IPS DF 6.9 (cell line): Measurements from ENCODE around the gene RASA3.

ENCODE experiments used
- DNase-seq: peaks from one replicate; pipeline ENCODE4 v3.0.0-alpha.2; 2013; ENCODE audit warnings: low read depth, low spot score
- H3K27ac ChIP-seq: one replicate; pipeline ENCODE4 v1.5.1; 2013; ENCODE audit warnings: low read length, control low read depth
- H3K27me3 ChIP-seq: 2 replicates; pipeline ENCODE4 v1.6.1; 2013; ENCODE audit warnings: mild to moderate bottlenecking, low read length; ENCODE audit not compliant: control insufficient read depth, insufficient read depth
- H3K36me3 ChIP-seq: 2 replicates; pipeline ENCODE4 v1.6.1; 2013; ENCODE audit warnings: low read length; ENCODE audit not compliant: control insufficient read depth, insufficient read depth
- H3K4me1 ChIP-seq: 2 replicates; pipeline ENCODE4 v1.6.1; 2013; ENCODE audit warnings: low read length; ENCODE audit not compliant: control insufficient read depth, insufficient read depth
- H3K4me3 ChIP-seq: 2 replicates; pipeline ENCODE4 v1.5.1; 2013; ENCODE audit warnings: mild to moderate bottlenecking, low read length
- H3K9me3 ChIP-seq: 2 replicates; pipeline ENCODE4 v1.6.1; 2013; ENCODE audit warnings: low read length, inconsistent platforms; ENCODE audit not compliant: control insufficient read depth, insufficient read depth
- WGBS: extraction: QIAGEN DNeasy Blood & Tissue Kit; methylation state at CpG from one replicate; pipeline ENCODE4 v1.1.7; 2013; ENCODE audit warnings: mixed read lengths, missing lambda C conversion rate; ENCODE audit not compliant: insufficient read length, insufficient coverage; 5-methylcytosine and 5-hydroxymethylcytosine counted together

Gene RASA3

DNA sequence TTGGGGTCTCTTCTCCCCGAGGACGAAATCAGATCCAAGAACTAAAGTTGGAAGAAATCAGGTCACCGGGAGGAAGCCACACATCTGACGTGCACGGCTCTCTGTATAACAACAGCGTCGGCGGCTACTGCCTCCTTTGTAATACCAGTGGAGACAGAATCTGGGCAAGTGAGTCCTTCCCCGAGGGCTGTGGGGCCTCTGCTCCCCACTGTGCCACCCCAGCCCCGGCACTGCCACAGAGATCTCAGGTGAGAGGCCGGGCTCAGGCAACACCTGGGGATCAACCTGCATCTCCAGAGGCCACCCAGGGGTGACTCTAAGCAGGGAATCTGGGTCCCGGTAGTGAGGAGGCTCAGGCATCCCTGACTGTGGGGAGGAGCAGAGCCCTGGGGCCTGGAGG, 124.9 kb downstream of the RASA3 start:
- H3K4me1 ChIP-seq = no peaks in the 10 kb centered on the region
- no peaks in the 10 kb centered on the region for H3K27me3 ChIP-seq
- DNase-seq = no peak
- no peak overlapping the region for H3K27ac ChIP-seq
- WGBS = no CpG with 5 or more reads among the region's 12 CpGs
- H3K36me3 ChIP-seq = peaks cover 6% of the 10 kb centered on the region; the same call in 1 of the 2 replicates
- no peaks in the 10 kb centered on the region for H3K9me3 ChIP-seq
- H3K4me3 ChIP-seq = no peak overlapping the region

DNA sequence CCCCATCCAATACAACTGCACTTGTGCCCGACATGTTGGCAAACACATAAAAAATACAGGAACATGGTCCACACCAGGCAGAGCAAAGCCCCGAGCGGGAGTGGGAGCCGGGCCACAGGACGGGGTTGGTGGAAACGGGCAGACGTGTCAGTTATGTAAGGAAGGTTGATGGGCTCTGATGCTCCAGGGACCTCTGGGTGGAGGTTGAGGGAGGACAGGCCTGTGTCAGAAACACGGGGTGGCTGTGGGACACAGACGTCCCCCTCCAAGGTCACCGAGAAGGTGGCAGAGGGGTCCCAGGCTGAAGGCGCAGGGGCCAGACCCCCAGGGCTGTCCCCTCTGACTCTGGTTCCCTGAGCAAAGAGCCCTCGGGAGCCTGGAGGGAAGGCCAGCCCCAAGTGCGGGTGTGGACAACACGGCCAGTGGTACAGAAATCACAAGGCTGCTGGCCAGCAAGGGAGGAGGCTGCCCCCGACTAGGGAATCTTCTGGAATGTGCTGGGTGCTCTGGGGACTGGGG, 127.2 kb downstream of the RASA3 start:
- Histone ChIP-seq H3K4me3 (no peak overlapping the region), H3K27me3 (no peaks in the 10 kb centered on the region), H3K4me1 (peaks cover 2% of the 10 kb centered on the region; the same call in 1 of the 2 replicates), H3K27ac (no peak overlapping the region), H3K36me3 (peaks cover 5% of the 10 kb centered on the region; the same call in 1 of the 2 replicates), H3K9me3 (no peaks in the 10 kb centered on the region)
- no CpG with 5 or more reads among the region's 15 CpGs for WGBS
- DNase-seq = no peak

DNA sequence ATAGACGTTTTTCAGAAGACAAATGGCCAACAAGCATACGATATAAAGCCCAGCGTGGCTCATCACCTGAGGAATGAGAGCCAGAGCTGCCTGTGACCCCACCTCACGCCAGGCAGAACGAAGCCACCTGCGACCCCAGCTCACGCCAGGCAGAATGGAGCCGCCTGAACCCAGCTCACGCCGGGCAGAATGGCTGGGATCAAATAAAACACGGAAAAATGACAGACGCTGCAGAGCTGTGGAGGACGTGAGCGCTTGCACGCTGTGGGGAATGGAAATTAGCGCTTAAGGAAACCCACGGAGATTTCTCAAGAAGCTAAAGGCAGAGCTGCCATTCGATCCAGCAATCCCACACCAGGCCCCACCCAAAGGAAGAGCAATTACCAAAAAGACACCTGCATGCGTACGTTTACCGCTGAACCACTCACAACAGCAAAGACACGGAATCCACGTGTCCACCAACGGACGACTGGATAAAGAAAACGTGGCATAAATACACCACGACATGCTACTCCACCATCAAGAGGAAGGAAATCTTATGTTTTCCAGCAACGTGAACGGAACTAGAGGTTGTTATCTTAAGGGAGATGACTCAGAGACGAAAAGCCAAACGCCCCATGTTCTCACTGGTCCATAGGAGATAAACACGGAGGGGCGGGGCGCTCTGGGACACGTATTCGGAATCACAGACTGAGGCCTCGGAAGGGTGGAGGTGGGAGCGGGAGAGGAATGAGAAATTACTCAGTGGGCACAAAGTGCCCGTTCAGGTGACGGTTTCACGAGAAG, 127.8 kb downstream of the RASA3 start:
- Histone ChIP-seq H3K27me3 (no peaks in the 10 kb centered on the region), H3K27ac (no peak overlapping the region), H3K4me3 (no peak overlapping the region), H3K4me1 (peaks cover 2% of the 10 kb centered on the region; the same call in 1 of the 2 replicates), H3K36me3 (peaks cover 2% of the 10 kb centered on the region; the same call in 1 of the 2 replicates), H3K9me3 (no peaks in the 10 kb centered on the region)
- no CpG with 5 or more reads among the region's 41 CpGs for WGBS
- no peak for DNase-seq

DNA sequence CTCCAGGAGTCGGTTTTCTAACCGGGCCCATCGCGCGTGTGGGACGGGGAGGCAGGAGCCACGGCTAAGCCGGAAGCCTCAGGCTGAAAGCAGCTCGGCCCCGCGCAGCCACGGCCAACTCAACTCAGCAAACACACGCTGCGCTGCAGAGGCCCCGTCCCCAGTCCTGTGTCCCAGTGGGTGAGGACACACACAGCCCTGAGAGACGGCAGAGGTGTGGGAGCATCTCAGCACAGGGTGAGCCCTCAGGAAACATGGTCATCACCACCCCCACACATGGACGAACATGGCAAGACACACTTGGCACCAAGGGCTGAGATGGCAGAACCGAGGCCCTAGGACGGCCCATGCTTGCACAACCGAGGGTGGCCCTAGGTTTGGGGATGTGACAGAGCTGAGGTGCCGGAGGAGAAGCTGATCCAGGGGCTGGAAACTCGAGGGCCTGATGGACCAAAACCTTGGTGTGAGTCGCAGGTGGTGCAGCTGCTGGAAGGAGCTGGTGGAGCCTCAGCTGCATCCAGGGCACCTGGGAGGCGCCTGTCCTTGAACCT, 129.6 kb downstream of the RASA3 start:
- no peaks in the 10 kb centered on the region for H3K9me3 ChIP-seq
- H3K27ac ChIP-seq = no peak overlapping the region
- WGBS = no CpG with 5 or more reads among the region's 24 CpGs
- H3K36me3 ChIP-seq = peaks cover 2% of the 10 kb centered on the region; the same call in 1 of the 2 replicates
- H3K4me1 ChIP-seq = peaks cover 2% of the 10 kb centered on the region; the same call in 1 of the 2 replicates
- DNase-seq = no peak
- no peak overlapping the region for H3K4me3 ChIP-seq
- no peaks in the 10 kb centered on the region for H3K27me3 ChIP-seq

DNA sequence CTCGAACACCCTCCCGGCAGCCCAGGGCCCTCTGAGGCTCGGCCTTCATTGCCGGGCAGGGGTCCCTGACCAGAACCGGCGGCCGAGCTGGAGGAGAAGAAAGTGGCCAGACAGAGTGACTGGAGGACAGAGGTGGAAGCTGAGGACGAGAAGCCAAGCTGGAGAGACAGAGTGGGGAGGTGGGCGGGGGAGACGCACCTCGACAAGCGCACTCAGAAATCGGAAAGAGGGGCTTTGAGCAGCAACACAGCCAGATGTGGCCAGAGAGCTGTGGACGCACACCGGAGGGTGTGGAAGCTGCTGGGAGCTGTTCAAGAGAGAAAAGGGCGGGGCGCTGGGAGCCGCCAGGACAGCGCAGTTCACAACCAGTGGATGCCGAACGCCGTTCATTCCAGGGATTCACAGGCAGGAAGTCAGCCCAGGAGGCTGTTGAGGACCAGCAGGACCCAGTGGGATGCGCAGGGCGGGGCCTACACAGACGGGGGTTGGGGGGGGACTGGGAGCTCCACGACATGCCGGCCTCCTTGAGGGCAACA, 130.3 kb downstream of the RASA3 start:
- Histone ChIP-seq H3K27me3 (no peaks in the 10 kb centered on the region), H3K9me3 (no peaks in the 10 kb centered on the region), H3K4me3 (no peak overlapping the region), H3K4me1 (peaks cover 2% of the 10 kb centered on the region; the same call in 1 of the 2 replicates), H3K36me3 (peaks cover 2% of the 10 kb centered on the region; the same call in 1 of the 2 replicates), H3K27ac (no peak overlapping the region)
- no CpG with 5 or more reads among the region's 27 CpGs for WGBS
- DNase-seq = no peak

DNA sequence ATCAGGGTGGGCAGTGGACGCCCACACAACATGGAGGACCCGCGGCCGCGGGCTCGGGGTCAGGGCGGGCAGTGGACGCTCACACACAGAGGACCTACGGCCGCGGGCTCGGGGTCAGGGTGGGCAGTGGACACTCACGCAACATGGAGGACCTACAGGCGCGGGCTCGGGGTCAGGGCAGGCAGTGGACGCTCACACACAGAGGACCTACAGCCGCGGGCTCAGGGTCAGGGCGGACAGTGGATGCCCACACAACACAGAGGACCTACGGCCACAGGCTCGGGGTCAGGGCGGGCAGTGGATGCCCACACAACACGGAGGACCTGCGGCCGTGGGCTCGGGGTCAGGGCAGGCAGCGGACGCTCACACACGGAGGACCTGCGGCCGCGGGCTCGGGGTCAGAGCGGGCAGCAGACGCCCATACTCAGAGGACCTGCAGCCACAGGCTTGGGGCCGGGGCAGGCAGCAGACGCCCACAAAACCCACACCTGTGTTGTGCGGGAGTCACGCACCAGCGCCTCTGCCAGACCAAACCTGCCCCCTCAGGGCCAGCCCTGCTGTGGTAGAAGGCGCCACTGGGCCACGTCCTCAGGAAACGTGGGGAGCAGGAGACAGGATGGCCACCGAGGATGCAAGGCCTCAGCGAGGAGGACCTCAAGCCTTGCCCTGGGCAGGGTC, 131.0 kb downstream of the RASA3 start:
- Histone ChIP-seq H3K36me3 (peaks cover 4% of the 10 kb centered on the region; the same call in 1 of the 2 replicates), H3K27me3 (no peaks in the 10 kb centered on the region), H3K4me3 (no peak overlapping the region), H3K9me3 (no peaks in the 10 kb centered on the region), H3K4me1 (peaks cover 2% of the 10 kb centered on the region; the same call in 1 of the 2 replicates), H3K27ac (no peak overlapping the region)
- DNase-seq = no peak
- no CpG with 5 or more reads among the region's 46 CpGs for WGBS

DNA sequence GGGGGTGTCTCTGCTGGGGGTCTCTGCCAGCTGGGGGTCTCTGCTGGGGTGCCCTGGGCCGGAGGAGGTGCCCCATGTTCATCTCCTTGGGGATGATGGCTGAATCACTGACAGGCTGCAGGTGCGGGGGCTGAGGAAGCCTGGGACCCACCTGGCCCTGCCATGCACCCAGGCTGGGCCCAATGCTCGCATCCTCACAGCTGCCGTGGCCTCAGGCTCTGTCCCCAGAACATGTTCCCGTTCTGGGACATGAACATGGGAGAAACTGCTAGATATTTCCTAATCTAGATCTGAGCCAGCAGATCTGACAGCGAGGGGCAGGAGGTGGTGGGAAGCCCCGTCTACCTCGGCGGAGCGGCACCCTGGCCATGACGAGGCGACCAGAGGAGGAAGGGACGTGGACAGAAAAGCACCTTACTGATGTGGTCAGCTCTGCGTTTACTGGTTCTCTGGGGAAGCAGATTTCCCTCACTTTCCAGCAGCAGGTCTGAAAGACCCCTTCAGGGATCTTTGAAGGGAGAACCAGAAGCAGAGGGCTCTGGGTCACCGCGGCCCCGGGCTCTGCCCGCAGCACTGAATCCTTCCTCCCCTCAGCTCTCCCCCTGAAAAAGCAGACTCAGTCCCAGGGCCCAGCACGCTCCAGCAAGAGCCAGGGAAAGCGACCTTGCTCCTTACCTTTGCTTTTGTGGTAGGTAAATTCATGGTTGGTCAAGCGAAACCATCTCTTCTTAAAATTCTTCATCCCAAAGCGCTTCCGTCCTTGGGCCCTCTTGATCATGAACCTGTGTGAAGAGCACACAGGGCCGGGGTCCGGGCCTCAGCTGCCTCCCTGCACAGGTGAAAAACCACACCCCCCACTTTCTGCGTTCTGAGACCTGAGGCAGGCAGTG, 132.0 kb downstream of the RASA3 start:
- no peaks in the 10 kb centered on the region for H3K27me3 ChIP-seq
- no CpG with 5 or more reads among the region's 26 CpGs for WGBS
- peaks cover 4% of the 10 kb centered on the region; the same call in 1 of the 2 replicates for H3K36me3 ChIP-seq

DNA sequence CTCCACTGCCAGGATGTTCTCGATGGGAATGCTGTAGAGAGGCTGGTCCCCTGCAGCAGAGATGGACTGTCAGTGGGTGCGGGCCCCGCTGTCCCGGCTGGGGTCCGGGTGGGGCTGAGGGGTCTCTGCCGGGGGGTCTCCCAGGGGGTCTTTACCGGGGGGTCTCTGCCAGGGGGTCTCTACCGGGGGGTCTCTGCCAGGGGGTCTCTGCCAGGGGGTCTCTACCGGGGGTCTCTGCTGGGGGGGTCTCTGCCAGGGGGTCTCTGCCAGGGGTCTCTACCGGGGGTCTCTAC, 132.9 kb downstream of the RASA3 start:
- no peak for DNase-seq

More for the DNA sequence above, 132.0 kb downstream of the RASA3 start:
- no peaks in the 10 kb centered on the region for H3K9me3 ChIP-seq
- H3K4me1 ChIP-seq = peaks cover 2% of the 10 kb centered on the region; the same call in 1 of the 2 replicates
- no peak overlapping the region for H3K27ac ChIP-seq
- H3K4me3 ChIP-seq = no peak overlapping the region
- no peak for DNase-seq

DNA sequence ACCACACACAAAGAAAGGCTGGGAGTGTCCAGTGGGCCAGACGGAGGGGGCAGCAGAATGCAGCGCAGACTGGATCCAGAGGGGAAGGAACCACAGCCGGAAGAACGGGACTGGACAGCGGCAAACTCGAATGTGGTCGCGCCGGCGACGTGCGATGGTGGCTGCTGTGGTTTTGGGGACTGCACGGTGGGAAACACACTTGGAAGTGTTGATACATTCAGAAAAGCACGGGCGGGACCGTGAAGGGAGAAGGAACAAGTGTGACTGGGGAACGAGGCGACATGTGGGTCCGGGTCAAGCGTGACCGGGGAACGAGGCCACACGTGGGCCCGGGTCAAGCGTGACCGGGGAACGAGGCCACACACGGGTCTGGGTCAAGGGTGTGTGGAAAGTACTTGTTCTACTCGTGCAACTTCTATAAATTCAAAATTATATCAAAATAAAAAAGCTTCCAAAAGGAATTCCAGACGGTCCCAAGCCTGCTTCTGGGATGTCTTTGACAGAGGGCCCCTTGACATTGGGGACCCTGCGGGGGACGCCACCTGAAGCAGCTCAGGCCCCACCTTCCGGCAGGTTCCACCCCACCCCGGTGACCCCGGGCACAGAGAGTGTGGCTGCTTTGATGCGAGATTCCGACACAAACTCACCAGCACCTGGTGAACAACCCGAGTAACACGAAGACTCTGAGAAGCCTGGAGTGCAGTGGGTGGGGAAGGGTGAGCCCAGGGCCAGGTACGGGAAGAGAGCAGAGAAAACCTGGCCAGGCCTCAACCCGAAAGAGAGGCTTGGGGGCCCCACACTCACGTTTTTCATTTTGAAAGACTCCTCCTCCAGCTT, 133.4 kb downstream of the RASA3 start:
- no peaks in the 10 kb centered on the region for H3K27me3 ChIP-seq
- no peak for DNase-seq
- no peak overlapping the region for H3K27ac ChIP-seq
- H3K4me1 ChIP-seq = peaks cover 2% of the 10 kb centered on the region; the same call in 1 of the 2 replicates
- no peak overlapping the region for H3K4me3 ChIP-seq
- no peaks in the 10 kb centered on the region for H3K9me3 ChIP-seq
- H3K36me3 ChIP-seq = peaks cover 4% of the 10 kb centered on the region; the same call in 1 of the 2 replicates
- WGBS = no CpG with 5 or more reads among the region's 42 CpGs

More for the DNA sequence above, 132.9 kb downstream of the RASA3 start:
- H3K9me3 ChIP-seq = no peaks in the 10 kb centered on the region
- H3K27me3 ChIP-seq = no peaks in the 10 kb centered on the region
- H3K36me3 ChIP-seq = peaks cover 4% of the 10 kb centered on the region; the same call in 1 of the 2 replicates
- H3K4me1 ChIP-seq = peaks cover 2% of the 10 kb centered on the region; the same call in 1 of the 2 replicates
- H3K4me3 ChIP-seq = no peak overlapping the region
- no peak overlapping the region for H3K27ac ChIP-seq
- WGBS = no CpG with 5 or more reads among the region's 10 CpGs
